Coronary artery (tissue), 2 donors: ENCODE data around the gene ZMIZ1.

ENCODE experiments used
- DNase-seq: peaks from one replicate; pipeline ENCODE4 v3.0.0-alpha.2; 2017; ENCODE audit warnings: low spot score
- H3K27ac ChIP-seq, 2 donors: fragments of 200-600 bp; sonication (generic); one replicate each; pipeline ENCODE4 v1.5.1; 2016 to 2019
- H3K4me3 ChIP-seq: fragments of 200-600 bp; sonication (generic); 2 replicates; pipeline ENCODE4 v1.5.1; 2016; ENCODE audit warnings: mild to moderate bottlenecking, moderate library complexity
- CTCF ChIP-seq: fragments of 200-600 bp; sonication (generic); IDR thresholded peaks from one replicate; pipeline ENCODE4 v1.5.1; 2019; ENCODE audit warnings: antibody characterized with exemption

Gene ZMIZ1

GRCh38 chr10:79207726-79208125, 139.0 kb downstream of the ZMIZ1 start:
- Histone ChIP-seq H3K27ac (no peak overlapping the region), H3K4me3 (no peak overlapping the region)
- DNase-seq: no peak
- no peak for TF ChIP-seq CTCF

GRCh38 chr10:79208251-79208983, 139.7 kb downstream of the ZMIZ1 start:
- no peak for TF ChIP-seq CTCF
- no peak overlapping the region for H3K27ac ChIP-seq
- DNase-seq: no peak
- H3K4me3 ChIP-seq: no peak overlapping the region

- no peak for DNase-seq
- H3K27ac ChIP-seq: no peak overlapping the region
- H3K4me3 ChIP-seq: no peak overlapping the region
- no peak for TF ChIP-seq CTCF
These were observed 140.6 kb downstream of the ZMIZ1 start for GRCh38 chr10:79209340-79209739.

- no peak for TF ChIP-seq CTCF
- H3K27ac ChIP-seq: no peak overlapping the region
- no peak for DNase-seq
These were observed 141.1 kb downstream of the ZMIZ1 start for GRCh38 chr10:79209831-79210230.

GRCh38 chr10:79210672-79211071, 141.9 kb downstream of the ZMIZ1 start:
- Histone ChIP-seq H3K4me3 (no peak overlapping the region), H3K27ac (no peak overlapping the region)
- TF ChIP-seq CTCF: no peak
- DNase-seq: no peak

More at GRCh38 chr10:79209831-79210230, 141.1 kb downstream of the ZMIZ1 start:
- no peak overlapping the region for H3K4me3 ChIP-seq

- no peak for DNase-seq
- no peak overlapping the region for H3K27ac ChIP-seq
- H3K4me3 ChIP-seq: no peak overlapping the region
- no peak for TF ChIP-seq CTCF
These were observed 142.8 kb downstream of the ZMIZ1 start for GRCh38 chr10:79211616-79212015.

GRCh38 chr10:79215531-79215930, 146.8 kb downstream of the ZMIZ1 start:
- TF ChIP-seq CTCF: no peak
- Histone ChIP-seq H3K27ac (no peak overlapping the region), H3K4me3 (no peak overlapping the region)
- no peak for DNase-seq
